Mucosa of rectum (tissue), 2 donors: ENCODE results near the gene ITGBL1.

Experiments
- H3K27ac ChIP-seq, 2 donors: one replicate each; pipeline ENCODE4 v1.7.0; 2013; ENCODE audit warnings: inconsistent platforms in 2 of 2, low read depth in 2 of 2, low read length in 2 of 2
- H3K27me3 ChIP-seq, 2 donors: one replicate each; pipeline ENCODE4 v1.7.0; 2013; ENCODE audit warnings: low read length in 2 of 2; ENCODE audit not compliant: control insufficient read depth in 2 of 2, insufficient read depth in 2 of 2
- H3K36me3 ChIP-seq, 2 donors: one replicate each; pipeline ENCODE4 v1.7.0; 2013; ENCODE audit warnings: low read length in 2 of 2; ENCODE audit not compliant: control insufficient read depth in 2 of 2, insufficient read depth in 2 of 2
- H3K4me1 ChIP-seq, 2 donors: one replicate each; pipeline ENCODE4 v1.7.0; 2013; ENCODE audit warnings: low read length in 2 of 2, mild to moderate bottlenecking in 1 of 2; ENCODE audit not compliant: control insufficient read depth in 2 of 2, insufficient read depth in 2 of 2
- H3K4me3 ChIP-seq, 2 donors: one replicate each; pipeline ENCODE4 v1.7.0; 2013; ENCODE audit warnings: low read length in 2 of 2
- H3K9ac ChIP-seq, 2 donors: one replicate each; pipeline ENCODE4 v1.7.0; 2013; ENCODE audit warnings: low read length in 2 of 2, low read depth in 1 of 2, mild to moderate bottlenecking in 1 of 2
- H3K9me3 ChIP-seq, 2 donors: one replicate each; pipeline ENCODE4 v1.7.0; 2013; ENCODE audit warnings: low read length in 2 of 2; ENCODE audit not compliant: control insufficient read depth in 2 of 2
- donor health status: healthy.
- donor health status: Normal muscosa, but diverticular disease.

Gene ITGBL1

GRCh38 chr13:101481421-101481820, 28.9 kb downstream of the ITGBL1 start:
- Histone ChIP-seq H3K27ac (no peak overlapping the region), H3K36me3 (no peaks in the 10 kb centered on the region), H3K4me3 (no peak overlapping the region)

GRCh38 chr13:101486708-101487437, 34.4 kb downstream of the ITGBL1 start:
- Histone ChIP-seq H3K9me3 (no peaks in the 10 kb centered on the region), H3K27ac (no peak overlapping the region), H3K36me3 (no peaks in the 10 kb centered on the region), H3K4me3 (no peak overlapping the region), H3K27me3 (no peaks in the 10 kb centered on the region), H3K4me1 (no peaks in the 10 kb centered on the region), H3K9ac (no peak overlapping the region)

More at GRCh38 chr13:101481421-101481820, 28.9 kb downstream of the ITGBL1 start:
- H3K9ac ChIP-seq = no peak overlapping the region
- H3K9me3 ChIP-seq = no peaks in the 10 kb centered on the region
- H3K4me1 ChIP-seq = no peaks in the 10 kb centered on the region
- no peaks in the 10 kb centered on the region for H3K27me3 ChIP-seq

- no peaks in the 10 kb centered on the region for H3K4me1 ChIP-seq
Measured at GRCh38 chr13:101487438-101487830, 35.0 kb downstream of the ITGBL1 start.

DNA sequence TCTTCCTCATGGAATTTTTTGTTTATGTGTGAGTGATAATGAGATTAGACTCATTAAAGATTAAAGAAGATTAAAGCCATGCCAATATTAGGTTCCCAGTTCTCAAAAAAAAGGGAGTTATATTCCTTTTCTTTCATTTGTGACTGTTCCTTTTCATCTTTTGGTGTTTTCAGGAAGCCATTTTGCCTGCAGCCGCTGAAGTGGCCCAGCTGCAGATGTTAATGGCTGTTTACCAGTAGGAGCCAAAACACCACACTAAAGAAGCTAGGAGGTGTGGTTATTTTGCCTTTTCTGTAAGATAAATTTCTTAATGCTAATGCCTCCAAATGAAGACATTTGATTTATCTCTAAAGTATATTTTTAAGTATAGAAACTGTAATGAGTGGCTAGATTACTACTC, 36.3 kb downstream of the ITGBL1 start:
- H3K9me3 ChIP-seq = no peaks in the 10 kb centered on the region
- no peaks in the 10 kb centered on the region for H3K4me1 ChIP-seq
- no peak overlapping the region for H3K4me3 ChIP-seq
- no peaks in the 10 kb centered on the region for H3K36me3 ChIP-seq
- H3K9ac ChIP-seq = no peak overlapping the region
- H3K27me3 ChIP-seq = no peaks in the 10 kb centered on the region
- H3K27ac ChIP-seq = no peak overlapping the region

More at GRCh38 chr13:101487438-101487830, 35.0 kb downstream of the ITGBL1 start:
- Histone ChIP-seq H3K27ac (no peak overlapping the region), H3K36me3 (no peaks in the 10 kb centered on the region), H3K27me3 (no peaks in the 10 kb centered on the region), H3K4me3 (no peak overlapping the region), H3K9me3 (no peaks in the 10 kb centered on the region), H3K9ac (no peak overlapping the region)

DNA sequence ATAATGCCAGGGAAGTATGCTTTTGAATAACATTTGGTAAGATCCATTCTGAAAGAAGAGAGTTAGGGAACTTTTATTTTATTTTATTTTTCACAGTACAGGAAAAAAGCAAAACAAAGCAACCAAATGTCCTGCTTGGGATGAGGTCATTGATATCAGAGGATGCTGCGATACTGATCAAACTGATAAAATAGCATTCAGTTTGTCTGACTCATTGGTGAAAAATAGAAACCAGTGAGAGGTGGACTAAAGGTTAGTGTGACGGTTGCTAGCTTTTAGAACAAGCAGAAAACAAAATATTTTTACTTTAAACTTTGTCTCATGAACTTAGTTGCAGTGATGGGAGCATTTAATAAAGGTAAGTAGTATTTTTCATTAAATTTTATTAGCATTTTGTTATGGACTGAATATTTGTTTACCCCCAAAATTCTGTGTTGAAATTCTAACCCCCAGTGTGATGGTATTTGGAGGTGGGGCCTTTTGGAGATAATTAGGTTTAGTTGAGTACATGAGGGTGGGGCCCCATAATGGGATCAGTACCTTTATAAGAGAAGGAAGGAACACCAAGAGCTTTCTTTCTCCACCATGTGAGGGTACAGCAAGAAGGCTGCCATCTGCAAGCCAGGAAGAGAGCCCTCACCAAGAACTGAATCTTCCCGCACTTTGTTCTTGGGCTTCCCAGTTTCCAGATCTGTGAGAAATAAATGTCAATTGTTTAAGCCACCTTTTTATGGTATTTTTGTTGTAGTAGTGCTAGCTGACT, 37.3 kb downstream of the ITGBL1 start:
- H3K9me3 ChIP-seq = no peaks in the 10 kb centered on the region
- no peak overlapping the region for H3K4me3 ChIP-seq
- H3K27me3 ChIP-seq = no peaks in the 10 kb centered on the region
- no peak overlapping the region for H3K9ac ChIP-seq
- no peak overlapping the region for H3K27ac ChIP-seq
- H3K4me1 ChIP-seq = no peaks in the 10 kb centered on the region
- H3K36me3 ChIP-seq = no peaks in the 10 kb centered on the region

GRCh38 chr13:101490406-101491015, 38.0 kb downstream of the ITGBL1 start:
- Histone ChIP-seq H3K27ac (no peak overlapping the region), H3K36me3 (no peaks in the 10 kb centered on the region)

DNA sequence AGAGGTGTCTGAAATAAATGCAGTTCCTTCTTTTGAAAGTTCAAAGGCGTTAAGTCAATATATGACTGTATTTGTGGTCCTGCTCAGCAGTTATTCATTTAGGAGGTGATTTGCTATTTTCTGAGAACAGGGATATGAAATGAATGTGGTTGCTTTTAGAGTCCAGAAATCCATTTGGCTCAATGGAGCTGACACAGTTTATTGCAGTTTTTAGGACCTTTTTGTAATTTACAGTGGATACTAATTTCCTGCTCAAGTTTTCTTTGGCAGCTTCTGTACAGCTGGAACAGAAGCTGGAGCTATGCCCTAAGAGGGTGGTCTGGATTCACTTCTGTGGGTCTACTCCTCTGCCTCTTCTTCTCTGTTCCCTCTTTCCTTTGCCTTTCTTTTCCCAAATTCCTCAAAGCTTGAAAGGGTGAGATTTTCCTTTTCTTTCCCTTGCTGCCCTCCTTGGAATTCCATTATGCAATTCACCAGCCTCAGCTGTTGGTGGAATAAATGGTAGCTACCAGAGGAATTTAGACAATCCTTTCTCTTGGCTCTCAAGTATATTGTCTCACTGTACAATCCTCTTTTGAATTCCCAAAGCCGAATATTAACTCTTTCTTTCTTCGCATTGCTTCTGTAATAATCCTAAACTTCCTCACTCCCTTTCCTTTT, 39.9 kb downstream of the ITGBL1 start:
- Histone ChIP-seq H3K4me1 (no peaks in the 10 kb centered on the region), H3K27me3 (no peaks in the 10 kb centered on the region), H3K27ac (no peak overlapping the region), H3K36me3 (no peaks in the 10 kb centered on the region), H3K9me3 (no peaks in the 10 kb centered on the region), H3K4me3 (no peak overlapping the region), H3K9ac (no peak overlapping the region)

More at GRCh38 chr13:101490406-101491015, 38.0 kb downstream of the ITGBL1 start:
- Histone ChIP-seq H3K4me1 (no peaks in the 10 kb centered on the region), H3K9ac (no peak overlapping the region), H3K4me3 (no peak overlapping the region), H3K27me3 (no peaks in the 10 kb centered on the region), H3K9me3 (no peaks in the 10 kb centered on the region)

DNA sequence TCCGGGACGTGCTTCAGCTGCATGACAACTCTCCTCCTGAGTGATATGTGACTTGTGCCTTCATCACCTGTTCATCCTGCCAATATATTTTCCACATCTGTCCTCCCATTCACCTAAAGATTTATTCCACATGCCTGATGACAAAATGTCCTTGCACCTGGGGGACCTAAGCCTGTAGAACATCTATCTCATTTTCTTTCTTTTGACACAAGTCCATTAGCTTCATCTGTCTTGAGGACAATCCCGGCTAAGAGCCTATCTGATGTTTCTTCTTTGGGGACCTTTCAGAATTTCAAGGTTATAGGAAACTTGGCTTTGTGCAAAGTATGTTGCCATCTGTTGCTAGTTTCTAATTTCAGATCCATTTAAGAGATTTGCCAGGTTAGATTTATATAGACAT, 41.1 kb downstream of the ITGBL1 start:
- no peaks in the 10 kb centered on the region for H3K27me3 ChIP-seq
- no peaks in the 10 kb centered on the region for H3K36me3 ChIP-seq
- no peak overlapping the region for H3K4me3 ChIP-seq
- no peak overlapping the region for H3K9ac ChIP-seq
- H3K9me3 ChIP-seq = no peaks in the 10 kb centered on the region
- H3K4me1 ChIP-seq = no peaks in the 10 kb centered on the region
- H3K27ac ChIP-seq = no peak overlapping the region

DNA sequence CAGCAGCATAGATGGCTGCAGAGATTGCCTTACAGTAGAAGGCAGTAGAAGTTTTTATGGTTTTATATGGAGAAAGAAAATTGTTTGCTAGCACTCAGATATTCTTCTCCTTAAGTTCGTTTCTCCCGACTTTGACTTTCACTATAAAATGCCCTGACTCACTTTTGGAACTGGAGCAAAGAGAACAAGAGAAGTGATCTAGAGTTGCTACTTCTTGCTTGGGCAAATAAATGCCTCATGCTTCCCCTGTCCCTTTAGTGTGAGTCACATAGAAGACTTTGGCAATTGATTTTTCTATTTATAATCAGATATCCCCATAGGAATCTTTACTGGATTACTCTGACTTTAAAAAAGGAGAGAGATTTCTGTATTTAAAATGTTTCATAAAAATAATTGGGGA, 46.9 kb downstream of the ITGBL1 start:
- no peak overlapping the region for H3K9ac ChIP-seq
- H3K27ac ChIP-seq = no peak overlapping the region
- H3K4me1 ChIP-seq = no peaks in the 10 kb centered on the region
- H3K4me3 ChIP-seq = no peak overlapping the region
- H3K9me3 ChIP-seq = no peaks in the 10 kb centered on the region
- H3K36me3 ChIP-seq = no peaks in the 10 kb centered on the region
- H3K27me3 ChIP-seq = no peaks in the 10 kb centered on the region

DNA sequence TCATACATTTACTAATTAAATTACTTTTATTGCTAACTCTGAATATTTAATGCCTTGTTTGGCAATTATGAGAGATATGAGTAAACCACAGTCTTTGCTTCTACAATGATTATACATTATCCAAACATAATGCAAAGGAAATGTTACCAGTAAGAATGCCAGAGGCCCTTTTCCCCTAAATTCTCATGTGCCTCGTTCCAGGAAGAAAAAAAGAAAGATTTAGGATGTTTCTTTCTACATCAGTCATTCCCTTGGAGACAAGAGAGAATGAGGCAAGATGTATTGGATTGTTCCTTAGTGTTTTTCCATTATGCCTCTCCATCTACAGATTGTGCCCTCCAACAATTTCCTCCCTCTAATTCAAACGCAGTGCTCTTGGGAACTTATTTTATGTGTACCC, 50.1 kb downstream of the ITGBL1 start:
- no peaks in the 10 kb centered on the region for H3K9me3 ChIP-seq
- H3K36me3 ChIP-seq = no peaks in the 10 kb centered on the region
- no peaks in the 10 kb centered on the region for H3K27me3 ChIP-seq
- no peak overlapping the region for H3K4me3 ChIP-seq
- no peak overlapping the region for H3K9ac ChIP-seq
- no peaks in the 10 kb centered on the region for H3K4me1 ChIP-seq
- H3K27ac ChIP-seq = no peak overlapping the region
